Stimulated activated CD8-positive, alpha-beta memory T cell treated with anti-CD3 and anti-CD28 coated beads, Interleukin-15, amount 100 ng/mL, for 24 hours (primary cell): ENCODE data around the gene LRRFIP1.

Experiments
- DNase-seq: peaks from one replicate; pipeline ENCODE4 v3.0.0-alpha.2; 2020; ENCODE audit warnings: low read depth

Gene LRRFIP1

DNA sequence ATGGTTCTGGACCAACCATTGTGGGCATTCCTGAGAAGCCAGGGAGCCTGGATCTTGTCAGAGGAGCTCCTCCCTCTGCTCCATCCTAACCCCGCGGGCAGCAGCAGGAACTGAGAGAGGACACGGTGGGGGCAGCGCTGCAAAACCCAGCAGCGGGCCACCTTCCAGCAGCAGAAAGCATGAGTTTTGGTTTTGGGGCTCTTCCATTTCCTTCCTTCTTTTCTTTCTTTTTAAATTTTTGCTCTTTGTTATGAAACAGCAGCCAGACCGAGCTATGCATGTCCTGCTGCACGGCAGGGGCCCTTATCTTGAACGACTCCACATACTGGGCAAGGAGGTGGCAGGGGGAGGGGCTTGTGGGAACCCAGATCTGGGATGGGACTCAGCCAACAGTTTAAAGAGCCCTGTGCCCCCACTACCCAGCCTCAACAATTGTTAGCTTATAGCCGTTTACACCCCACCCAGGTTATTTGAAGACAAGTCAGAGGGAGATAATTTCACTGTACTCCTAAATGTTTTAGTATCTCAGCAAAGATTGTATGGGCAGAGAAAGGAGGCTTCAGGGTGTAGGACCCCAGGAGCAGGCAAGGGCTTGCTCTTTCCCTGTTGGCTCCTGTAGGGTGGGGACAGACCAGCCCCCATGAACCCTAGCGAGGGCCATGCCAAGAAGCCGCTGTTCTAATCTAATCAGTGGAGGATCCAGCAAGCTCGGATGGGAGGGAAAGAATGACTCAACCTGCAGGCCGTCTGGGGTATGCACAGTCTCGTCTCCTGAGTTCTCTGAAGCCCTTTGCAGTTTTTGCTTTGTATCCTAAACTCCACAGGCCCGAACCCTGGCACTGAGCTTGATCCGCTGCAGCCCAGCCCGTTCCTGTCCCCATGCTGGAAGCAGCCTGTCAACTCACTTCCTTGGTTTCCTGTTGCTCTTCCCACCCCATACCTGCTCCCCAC is 75.3 kb downstream of the LRRFIP1 start:
- no peak for DNase-seq

DNA sequence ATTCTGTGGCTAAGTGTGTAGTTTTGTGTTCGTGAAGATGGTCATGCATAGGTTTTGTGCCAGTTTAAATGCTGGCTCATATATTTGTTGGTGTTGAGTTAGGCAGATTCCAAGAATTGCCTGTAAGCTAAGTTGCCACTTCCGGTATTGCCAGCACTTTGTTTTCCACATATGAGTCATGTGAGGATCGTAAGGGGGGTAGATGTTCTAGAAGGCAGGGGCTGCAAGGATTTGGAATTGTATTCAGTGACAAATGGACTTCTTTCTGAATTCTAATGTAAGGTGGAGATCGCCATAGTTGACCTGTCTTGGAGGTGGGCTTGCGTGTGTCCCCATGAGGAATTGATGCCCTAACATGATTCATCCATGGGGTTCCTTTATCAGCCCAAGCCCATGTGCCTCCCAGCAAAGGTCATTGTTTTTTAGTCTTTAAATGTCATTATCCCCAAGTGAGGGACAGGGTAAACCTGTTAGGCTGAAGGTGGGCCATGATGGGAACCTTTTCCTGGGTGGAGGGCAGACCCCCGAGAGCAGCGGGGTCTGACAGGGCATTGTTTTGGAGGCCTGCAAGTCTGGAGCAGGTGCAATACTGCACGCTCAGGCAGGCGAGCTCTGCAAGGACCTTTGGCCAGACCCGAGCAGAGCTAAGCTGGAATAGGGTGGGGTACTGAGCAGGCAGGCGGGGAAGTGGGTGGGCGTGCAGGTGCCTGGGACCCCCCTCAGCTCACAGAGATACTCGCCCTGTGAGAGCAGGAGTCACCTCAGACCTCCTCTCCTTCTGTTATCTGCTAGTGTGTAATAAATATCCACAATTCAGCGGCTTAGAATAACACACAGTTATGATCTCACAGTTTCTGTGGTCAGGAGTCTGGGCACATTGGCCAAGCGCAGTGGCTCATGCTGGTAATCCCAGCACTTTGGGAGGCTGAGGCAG is 77.4 kb downstream of the LRRFIP1 start:
- no peak for DNase-seq

DNA sequence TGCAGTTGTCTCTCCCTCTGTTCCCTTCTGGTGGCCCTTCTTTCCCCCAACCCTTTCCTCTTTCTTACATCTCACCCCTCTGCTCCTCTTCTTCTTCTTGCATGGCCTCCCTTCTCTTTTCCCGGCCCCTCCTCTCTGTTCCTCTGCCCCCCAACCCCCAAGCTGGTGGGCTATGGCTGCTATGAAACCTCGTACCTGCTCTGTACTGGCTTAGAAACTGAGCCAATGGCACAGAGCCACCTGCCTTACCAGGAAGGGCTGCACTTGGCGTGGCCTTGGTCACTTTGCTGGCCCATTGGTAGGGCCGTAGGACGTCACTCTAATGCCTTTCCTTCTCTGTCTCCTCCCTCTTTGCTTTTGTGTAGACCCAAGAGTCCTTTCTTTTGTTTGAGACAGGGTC is 78.9 kb downstream of the LRRFIP1 start:
- DNase-seq: no peak

DNA sequence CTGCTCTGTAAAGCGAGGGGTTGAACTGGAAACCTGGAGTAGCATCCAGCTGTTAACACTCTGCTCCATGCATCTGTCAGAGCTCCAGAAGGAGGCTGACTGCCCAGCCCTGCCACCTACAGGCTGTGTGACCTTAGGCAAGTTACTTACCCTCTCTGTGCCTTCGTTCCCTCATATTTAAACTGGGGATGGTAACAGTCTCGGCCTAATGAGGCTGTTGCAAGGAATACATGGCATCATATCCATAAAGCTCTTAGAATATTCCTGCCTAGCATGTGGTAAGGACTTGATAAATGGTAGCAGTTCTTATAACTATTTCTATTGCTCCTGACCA is 80.6 kb downstream of the LRRFIP1 start:
- DNase-seq: no peak

DNA sequence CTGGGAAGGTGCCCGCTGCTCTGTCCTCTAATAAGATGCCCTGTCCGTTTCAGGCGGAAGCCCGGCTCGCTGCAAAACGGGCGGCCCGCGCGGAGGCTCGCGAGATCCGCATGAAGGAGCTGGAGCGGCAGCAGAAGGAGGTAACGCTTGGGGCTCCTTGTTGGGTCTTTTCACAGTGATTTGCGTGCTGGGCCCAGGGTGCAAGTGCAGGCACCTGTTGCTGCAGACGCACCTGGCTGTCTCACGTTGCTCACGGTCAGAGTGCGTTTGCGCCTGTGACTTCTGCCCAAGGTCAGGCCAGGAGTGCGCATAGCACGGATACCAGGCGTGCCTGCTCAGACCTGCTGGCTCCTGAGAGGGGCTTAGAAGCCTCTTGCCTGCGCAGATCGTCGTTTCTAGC is 81.1 kb downstream of the LRRFIP1 start:
- no peak for DNase-seq

GRCh38 chr2:237708961-237709360 is 81.6 kb downstream of the LRRFIP1 start:
- DNase-seq: no peak

DNA sequence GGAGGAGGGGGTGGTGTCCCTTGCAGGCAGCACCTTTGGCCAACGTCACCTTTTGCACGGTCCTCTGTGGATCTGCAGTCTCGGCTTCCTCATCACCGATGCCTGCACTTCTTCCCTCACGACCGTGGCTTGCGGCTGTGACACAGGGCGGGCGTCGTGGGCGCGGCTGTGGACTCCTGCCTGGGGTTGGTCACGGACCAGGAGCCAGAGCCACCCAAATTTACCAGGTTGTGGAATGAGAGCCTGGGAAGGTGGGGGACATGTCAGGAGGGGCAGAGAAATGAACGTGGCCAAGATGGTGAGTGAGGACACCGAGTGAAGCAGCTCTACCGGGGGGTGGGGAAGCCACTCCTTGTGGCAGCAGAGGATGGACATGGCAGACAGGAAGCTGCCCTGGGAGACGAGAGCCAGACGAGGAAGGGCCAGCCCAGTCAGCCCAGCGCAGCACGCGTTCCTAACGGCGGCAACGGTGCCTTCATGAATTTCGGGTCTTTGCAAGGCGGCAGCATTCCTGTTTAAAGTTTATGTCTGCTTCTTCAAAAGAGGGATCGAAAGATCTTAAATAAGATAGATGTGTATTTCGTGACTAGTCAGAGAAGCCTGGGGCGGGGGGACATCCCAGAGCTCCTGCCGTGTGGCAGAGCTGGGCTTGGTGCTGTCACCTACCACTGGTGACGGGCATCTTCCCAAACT is 84.2 kb downstream of the LRRFIP1 start:
- DNase-seq: no peak

GRCh38 chr2:237712477-237713377 is 85.3 kb downstream of the LRRFIP1 start:
- DNase-seq: no peak

- DNase-seq: no peak
Measured at GRCh38 chr2:237714690-237715458, 87.5 kb downstream of the LRRFIP1 start.

DNA sequence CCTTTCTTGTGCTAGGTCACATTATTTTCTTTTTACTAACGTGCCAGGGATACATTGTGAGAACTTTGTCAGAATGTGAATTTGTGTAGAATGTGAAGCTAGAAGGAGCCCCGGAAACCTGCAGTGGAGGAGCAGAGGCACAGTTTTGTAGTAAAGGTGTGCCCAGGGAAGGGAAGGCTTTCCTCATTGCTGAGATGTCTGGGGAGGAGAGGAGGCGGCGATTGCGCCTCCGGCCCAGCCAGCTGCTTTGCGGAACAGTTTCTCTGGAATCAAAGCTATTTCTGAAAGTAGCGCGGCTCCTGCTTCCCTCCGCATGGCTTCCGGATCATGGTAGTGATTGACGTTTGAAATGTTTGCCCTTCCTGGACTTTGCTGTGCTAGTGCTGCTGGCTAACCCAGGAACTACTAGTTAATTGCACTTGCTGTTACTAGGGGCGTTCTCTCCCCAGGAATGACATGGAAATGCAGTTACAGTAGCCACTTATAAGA is 88.1 kb downstream of the LRRFIP1 start:
- no peak for DNase-seq

GRCh38 chr2:237716011-237716410 is 88.6 kb downstream of the LRRFIP1 start:
- no peak for DNase-seq

GRCh38 chr2:237717366-237718276 is 90.2 kb downstream of the LRRFIP1 start:
- DNase-seq: no peak

DNA sequence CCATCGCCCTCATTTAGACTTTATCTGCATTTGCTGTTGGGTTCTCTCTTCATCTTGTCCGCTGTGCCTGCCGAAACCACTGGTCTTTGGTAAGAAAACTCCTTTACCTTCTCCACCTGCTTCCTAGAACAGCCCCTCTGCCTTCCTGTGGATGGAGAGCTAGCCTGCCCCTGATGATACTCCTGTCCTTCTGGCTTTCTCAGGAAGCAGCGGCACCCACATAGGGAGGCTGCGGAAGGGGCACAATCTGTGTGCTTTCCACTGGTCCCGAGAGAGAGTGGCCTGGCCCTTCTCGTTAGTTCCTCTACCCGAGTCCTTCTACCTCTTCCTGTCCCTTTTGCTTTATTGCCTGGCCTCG is 90.9 kb downstream of the LRRFIP1 start:
- DNase-seq: no peak

DNA sequence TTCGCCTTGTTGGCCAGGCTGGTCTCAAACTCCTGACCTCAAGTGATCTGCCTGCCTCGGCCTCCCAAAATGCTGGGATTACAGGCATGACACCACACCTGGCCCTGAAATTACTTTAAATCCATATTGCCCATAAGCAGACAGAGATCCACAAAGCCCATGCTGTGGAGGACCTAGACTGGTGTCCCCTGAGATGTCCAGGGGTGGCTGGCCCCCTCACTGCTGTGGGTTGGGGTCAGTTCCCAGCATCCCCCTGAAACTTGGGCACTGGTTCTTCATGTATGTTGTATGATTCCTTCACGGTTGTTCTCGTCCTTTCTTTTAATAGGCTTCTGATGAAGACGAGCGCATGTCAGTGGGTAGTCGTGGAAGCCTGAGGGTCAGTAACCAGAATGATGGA is 93.1 kb downstream of the LRRFIP1 start:
- DNase-seq: no peak

DNA sequence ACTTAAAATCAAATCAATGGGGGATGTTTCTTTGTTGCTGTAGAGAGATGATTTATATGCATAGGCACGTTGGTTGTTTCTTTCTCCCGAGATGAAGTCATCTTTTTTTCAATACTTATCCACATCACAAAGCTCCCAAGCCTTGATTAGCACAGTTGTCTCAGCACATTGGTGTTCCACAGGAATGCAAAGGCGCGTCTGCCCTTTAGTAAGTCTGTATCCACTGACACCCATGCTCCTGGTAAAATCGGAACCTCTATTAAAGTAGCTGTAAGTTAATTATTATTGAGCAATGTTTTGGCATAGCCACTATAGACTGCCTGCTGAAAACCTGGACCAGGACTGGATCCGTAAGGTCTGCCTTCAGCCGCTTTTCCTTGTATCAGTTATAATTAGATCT is 93.6 kb downstream of the LRRFIP1 start:
- no peak for DNase-seq

- no peak for DNase-seq
Measured at GRCh38 chr2:237721458-237721857, 94.1 kb downstream of the LRRFIP1 start.

- DNase-seq: no peak
Measured at GRCh38 chr2:237722616-237723015, 95.2 kb downstream of the LRRFIP1 start.

DNA sequence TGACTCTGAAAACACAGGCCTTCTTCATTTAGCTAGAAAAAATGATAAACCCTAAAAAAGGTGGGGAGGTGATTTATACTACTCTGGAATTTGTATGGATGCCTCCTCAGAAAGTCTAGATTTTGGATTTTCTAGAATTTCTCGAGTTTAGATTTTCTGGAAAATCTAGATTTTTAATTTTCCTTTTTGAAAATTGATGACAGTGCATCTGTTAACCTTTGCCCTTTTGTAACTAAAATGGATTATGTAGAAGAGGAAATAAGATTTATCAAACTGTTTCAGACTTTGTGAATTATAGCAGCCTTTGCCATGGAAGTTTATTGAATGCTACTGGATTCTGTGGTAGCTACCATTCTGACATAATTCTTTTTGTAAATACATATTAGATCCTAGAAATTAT is 95.6 kb downstream of the LRRFIP1 start:
- DNase-seq: no peak

DNA sequence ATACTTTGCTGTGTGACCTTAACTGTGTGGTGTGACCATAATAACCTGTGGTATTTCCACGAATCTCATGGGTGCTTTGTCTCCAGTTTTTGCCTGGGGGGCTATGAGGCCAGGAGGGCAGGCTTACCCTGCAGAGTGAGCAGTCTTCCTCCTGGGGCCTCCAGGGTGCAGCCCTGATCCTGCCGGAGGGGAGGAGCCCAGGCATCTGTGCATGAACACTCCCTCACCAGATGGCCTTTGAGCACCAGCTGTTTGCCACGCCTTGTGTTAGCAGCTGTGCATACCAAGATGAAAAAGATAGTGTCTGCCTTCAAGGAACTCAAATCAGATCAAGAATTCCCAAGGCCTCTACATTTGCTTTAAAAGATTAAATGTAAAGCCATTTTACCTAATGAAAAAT is 96.2 kb downstream of the LRRFIP1 start:
- no peak for DNase-seq
